HUES64 (cell line): ENCODE results near the gene PPRC1. TPM values are rescaled to one million over a fixed set of nuclear protein-coding genes. Genes with fewer than 3 reads are reported as not detected.
A peak's percentile ranks its signal among the peaks of the same experiment; 100 is the strongest.

Source experiments
- H3K27ac ChIP-seq: 2 replicates; pipeline ENCODE4 v1.7.0; 2013; ENCODE audit warnings: low read depth, low read length, inconsistent platforms
- H3K27me3 ChIP-seq: 2 replicates; pipeline ENCODE4 v1.6.1; 2013; ENCODE audit warnings: mild to moderate bottlenecking, low read length; ENCODE audit not compliant: insufficient read depth
- H3K36me3 ChIP-seq: 2 replicates; pipeline ENCODE4 v1.6.1; 2013; ENCODE audit warnings: mild to moderate bottlenecking, low read length; ENCODE audit not compliant: insufficient read depth
- H3K4me1 ChIP-seq: 2 replicates; pipeline ENCODE4 v1.6.1; 2013; ENCODE audit warnings: mild to moderate bottlenecking, low read length, moderate library complexity; ENCODE audit not compliant: insufficient read depth
- H3K4me3 ChIP-seq: 2 replicates; pipeline ENCODE4 v1.5.1; 2013; ENCODE audit warnings: mild to moderate bottlenecking, low read length, moderate library complexity
- H3K9ac ChIP-seq: 2 replicates; pipeline ENCODE4 v1.6.1; 2013; ENCODE audit warnings: mild to moderate bottlenecking, low read depth, low read length
- H3K9me3 ChIP-seq: 2 replicates; pipeline ENCODE4 v1.6.1; 2013; ENCODE audit warnings: low read depth, low read length; ENCODE audit not compliant: insufficient read depth
- WGBS: fragments of 150-250, 120-280 bp; methylation state at CpG from one replicate; pipeline ENCODE4 v1.1.7; 2013; ENCODE audit warnings: missing lambda C conversion rate; 5-methylcytosine and 5-hydroxymethylcytosine counted together
- polyA plus RNA-seq, 2 experiments: library from polyadenylated mRNA; stranded (reverse); fragments of 50-300 nt; gene quantifications; one replicate each; pipeline ENCODE4 v1.2.3, GENCODE V29; 2013

PPRC1 gene, protein sequence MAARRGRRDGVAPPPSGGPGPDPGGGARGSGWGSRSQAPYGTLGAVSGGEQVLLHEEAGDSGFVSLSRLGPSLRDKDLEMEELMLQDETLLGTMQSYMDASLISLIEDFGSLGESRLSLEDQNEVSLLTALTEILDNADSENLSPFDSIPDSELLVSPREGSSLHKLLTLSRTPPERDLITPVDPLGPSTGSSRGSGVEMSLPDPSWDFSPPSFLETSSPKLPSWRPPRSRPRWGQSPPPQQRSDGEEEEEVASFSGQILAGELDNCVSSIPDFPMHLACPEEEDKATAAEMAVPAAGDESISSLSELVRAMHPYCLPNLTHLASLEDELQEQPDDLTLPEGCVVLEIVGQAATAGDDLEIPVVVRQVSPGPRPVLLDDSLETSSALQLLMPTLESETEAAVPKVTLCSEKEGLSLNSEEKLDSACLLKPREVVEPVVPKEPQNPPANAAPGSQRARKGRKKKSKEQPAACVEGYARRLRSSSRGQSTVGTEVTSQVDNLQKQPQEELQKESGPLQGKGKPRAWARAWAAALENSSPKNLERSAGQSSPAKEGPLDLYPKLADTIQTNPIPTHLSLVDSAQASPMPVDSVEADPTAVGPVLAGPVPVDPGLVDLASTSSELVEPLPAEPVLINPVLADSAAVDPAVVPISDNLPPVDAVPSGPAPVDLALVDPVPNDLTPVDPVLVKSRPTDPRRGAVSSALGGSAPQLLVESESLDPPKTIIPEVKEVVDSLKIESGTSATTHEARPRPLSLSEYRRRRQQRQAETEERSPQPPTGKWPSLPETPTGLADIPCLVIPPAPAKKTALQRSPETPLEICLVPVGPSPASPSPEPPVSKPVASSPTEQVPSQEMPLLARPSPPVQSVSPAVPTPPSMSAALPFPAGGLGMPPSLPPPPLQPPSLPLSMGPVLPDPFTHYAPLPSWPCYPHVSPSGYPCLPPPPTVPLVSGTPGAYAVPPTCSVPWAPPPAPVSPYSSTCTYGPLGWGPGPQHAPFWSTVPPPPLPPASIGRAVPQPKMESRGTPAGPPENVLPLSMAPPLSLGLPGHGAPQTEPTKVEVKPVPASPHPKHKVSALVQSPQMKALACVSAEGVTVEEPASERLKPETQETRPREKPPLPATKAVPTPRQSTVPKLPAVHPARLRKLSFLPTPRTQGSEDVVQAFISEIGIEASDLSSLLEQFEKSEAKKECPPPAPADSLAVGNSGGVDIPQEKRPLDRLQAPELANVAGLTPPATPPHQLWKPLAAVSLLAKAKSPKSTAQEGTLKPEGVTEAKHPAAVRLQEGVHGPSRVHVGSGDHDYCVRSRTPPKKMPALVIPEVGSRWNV (N-terminal part only)
- polyA plus RNA-seq (2013, experiment 1 of 2) = 50.2 TPM
- polyA plus RNA-seq (2013, experiment 2 of 2) = 43.7 TPM

DNA sequence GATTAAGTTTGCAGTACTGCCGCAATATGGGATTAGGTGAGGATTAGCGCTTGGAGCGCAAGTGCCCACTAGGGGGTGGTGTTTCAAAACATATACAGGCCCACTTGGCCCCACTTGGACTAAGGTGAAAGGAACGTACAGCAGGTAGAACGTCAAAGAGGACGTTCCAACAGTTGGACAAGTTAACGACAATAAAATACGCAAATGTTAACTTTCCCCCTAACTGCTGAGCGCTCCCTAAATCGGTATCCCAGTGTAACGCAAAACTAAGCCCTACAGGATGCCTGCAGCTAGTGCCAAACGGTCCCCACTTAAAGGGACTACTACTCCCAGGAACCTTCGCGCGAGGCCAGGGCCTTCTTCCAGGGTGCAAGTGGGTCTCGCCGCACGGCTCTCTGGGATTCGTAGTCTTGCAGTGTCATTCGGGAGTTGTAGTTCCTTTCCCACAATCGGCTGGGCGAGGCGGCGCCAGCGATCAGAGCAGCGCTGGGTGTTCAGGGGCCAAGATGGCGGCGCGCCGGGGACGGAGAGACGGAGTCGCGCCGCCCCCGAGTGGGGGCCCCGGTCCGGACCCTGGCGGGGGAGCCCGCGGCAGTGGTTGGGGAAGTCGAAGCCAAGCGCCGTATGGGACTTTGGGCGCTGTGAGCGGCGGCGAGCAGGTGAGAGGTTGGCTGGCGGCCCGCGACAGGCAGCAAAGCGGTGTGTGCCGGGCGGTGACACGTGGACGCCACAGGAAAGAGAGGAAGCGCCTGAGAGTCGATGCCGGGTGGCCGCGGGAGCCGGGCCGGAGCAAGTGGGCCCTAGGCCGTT is at the start of gene PPRC1:
Gene PPRC1, plus strand, starts transcription at position 478 of the 810 bp plus-strand sequence. Its CDS starts 29 bp downstream, at position 507.
- Histone ChIP-seq H3K36me3 (peaks cover 6% of the 10 kb centered on the region), H3K27ac (peak within 1 kb of the TSS; percentile 87)
- under 1% methylated on average over 64 of the region's 64 CpGs for WGBS

DNA sequence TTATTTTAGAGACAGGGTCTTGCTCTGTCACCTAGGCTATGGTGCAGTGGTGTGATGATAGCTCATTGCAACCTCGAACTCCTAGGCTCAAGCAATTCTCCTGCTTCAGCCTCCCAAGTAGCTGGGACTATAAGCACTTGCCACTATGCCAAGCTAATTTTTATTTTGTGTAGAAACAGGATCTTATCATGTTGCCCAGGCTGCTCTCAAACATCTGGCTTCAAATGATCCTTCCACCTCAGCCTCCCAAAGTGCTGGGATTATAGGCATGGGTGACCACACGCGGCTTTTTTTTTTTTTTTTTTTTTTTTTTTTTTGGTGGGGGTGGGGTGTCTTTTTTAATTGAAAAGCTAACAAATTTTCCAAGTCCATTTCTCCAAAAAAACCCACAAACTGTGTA is 49.3 kb upstream of the PPRC1 start:
- 100% methylated on average over 1 of the region's 3 CpGs for WGBS
- Histone ChIP-seq H3K4me1 (no peaks in the 10 kb centered on the region), H3K4me3 (no peak overlapping the region), H3K9ac (no peak overlapping the region), H3K36me3 (no peaks in the 10 kb centered on the region), H3K27ac (no peak overlapping the region), H3K27me3 (no peaks in the 10 kb centered on the region), H3K9me3 (no peaks in the 10 kb centered on the region)

More for the DNA sequence above, at the start of gene PPRC1:
- Histone ChIP-seq H3K9ac (peak within 1 kb of the TSS; percentile 93), H3K4me3 (peak within 1 kb of the TSS; percentile 96), H3K27me3 (no peaks in the 10 kb centered on the region), H3K9me3 (no peaks in the 10 kb centered on the region), H3K4me1 (peaks cover 19% of the 10 kb centered on the region; the same call in 1 of the 2 replicates)

DNA sequence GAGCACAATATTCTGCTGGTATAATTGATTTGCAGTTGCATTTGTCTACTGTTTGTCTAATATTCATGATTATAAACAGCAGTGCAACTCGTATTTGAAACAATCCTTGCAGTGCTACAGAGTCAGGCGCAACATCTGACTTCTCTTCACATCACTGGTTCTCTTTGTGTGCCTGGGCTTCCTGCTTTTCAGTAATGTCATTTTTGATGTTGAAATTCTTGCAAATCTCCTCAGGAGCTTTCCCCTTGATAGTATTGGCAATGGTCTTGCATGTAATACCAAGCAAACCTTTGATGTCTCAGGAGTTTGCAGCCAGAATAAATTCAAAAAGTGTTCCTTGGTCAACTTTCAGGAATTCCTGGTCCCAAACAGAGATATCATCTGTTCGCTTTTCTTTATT is 47.5 kb upstream of the PPRC1 start:
- Histone ChIP-seq H3K36me3 (no peaks in the 10 kb centered on the region), H3K27ac (no peak overlapping the region), H3K4me3 (no peak overlapping the region), H3K27me3 (no peaks in the 10 kb centered on the region), H3K4me1 (no peaks in the 10 kb centered on the region), H3K9ac (no peak overlapping the region), H3K9me3 (no peaks in the 10 kb centered on the region)
- WGBS = 100% methylated on average over 3 of the region's 3 CpGs

DNA sequence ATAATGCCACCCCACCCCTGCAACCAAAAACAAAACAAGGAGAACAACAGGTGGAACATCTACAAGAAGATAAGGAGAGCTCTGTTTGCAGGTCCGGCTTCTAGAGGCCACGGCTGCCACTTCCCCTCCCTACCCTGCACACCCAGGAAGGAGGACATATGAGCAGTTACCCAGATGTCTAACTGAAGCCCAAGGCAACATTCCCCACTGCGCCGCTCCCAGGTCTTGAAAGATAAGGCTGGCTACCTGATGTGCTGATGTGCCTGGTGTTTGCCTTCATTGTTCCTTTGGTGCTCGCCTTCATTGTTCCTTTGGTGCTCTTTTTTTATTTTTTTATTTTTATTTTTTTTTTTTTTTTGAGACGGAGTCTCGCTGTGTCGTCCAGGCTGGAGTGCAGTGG is 46.6 kb upstream of the PPRC1 start:
- WGBS = 95% methylated on average over 7 of the region's 8 CpGs
- no peaks in the 10 kb centered on the region for H3K4me1 ChIP-seq
- no peaks in the 10 kb centered on the region for H3K9me3 ChIP-seq
- no peaks in the 10 kb centered on the region for H3K36me3 ChIP-seq
- H3K4me3 ChIP-seq = no peak overlapping the region
- no peaks in the 10 kb centered on the region for H3K27me3 ChIP-seq
- no peak overlapping the region for H3K9ac ChIP-seq
- no peak overlapping the region for H3K27ac ChIP-seq

DNA sequence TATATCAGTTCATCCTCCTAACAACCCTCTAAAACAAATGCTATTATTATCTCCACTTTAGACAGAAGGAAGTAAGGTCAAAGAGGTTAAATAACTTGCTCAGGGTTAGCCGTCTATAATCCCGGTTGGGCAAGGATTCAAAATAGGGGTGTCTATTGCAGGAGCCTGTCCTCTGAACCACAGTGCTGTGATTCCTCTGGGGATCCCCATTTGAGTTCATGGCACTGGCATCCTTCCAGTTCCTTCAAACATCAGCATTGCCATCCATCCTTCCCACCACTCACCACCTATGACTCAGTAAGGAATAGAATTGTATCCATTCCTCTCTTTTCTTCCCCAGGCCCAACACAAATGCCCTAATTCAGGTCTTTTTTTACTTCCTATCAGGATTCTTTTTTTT is 42.1 kb upstream of the PPRC1 start:
- Histone ChIP-seq H3K4me3 (no peak overlapping the region), H3K36me3 (no peaks in the 10 kb centered on the region), H3K9me3 (no peaks in the 10 kb centered on the region), H3K4me1 (no peaks in the 10 kb centered on the region), H3K9ac (no peak overlapping the region), H3K27ac (no peak overlapping the region), H3K27me3 (no peaks in the 10 kb centered on the region)
- whole genome bisulfite sequencing = 95% methylated on average over 2 of the region's 2 CpGs

DNA sequence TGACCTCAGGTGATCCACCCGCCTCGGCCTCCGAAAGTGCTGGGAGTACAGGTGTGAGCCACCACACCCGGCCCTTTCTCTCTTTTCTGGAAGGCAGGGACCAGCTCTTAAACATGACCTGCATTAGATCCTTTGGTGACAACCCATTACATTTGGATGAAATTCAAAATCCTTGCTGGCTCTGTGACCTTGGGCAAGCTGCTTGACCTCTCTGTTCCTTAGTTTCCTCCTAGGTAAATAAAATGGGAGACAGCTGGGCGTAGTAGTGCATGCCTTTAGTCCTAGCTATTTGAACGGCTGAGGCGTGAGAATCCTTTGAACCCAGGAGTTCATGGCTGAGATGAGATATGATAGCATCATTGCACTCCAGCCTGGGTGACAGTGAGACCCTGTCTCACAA is 36.4 kb upstream of the PPRC1 start:
- H3K27ac ChIP-seq = no peak overlapping the region
- WGBS = 97% methylated on average over 7 of the region's 7 CpGs
- H3K4me1 ChIP-seq = no peaks in the 10 kb centered on the region
- peaks cover 16% of the 10 kb centered on the region; the same call in 1 of the 2 replicates for H3K36me3 ChIP-seq
- H3K27me3 ChIP-seq = no peaks in the 10 kb centered on the region
- H3K9me3 ChIP-seq = no peaks in the 10 kb centered on the region
- H3K4me3 ChIP-seq = no peak overlapping the region
- H3K9ac ChIP-seq = no peak overlapping the region

DNA sequence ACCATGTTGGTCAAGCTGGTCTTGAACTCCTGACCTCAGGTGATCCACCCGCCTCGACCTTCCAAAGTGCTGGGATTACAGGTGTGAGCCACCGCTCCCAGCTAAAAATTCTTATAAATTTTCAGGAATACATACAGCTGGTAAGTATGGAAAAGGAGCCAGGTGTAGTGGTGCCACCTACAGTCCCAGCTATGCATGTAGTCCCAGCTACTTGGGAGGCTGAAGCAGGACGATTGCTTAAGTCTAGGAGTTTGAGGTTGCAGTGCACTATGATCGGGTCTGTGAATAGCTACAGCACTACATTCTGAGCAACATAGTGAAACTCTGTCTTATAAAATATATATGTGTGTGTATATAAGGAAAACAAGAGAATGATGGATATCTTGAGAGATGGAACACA is 31.7 kb upstream of the PPRC1 start:
- H3K4me3 ChIP-seq = no peak overlapping the region
- 93% methylated on average over 5 of the region's 5 CpGs for WGBS
- no peaks in the 10 kb centered on the region for H3K4me1 ChIP-seq
- no peaks in the 10 kb centered on the region for H3K27me3 ChIP-seq
- no peak overlapping the region for H3K9ac ChIP-seq
- peaks cover 34% of the 10 kb centered on the region for H3K36me3 ChIP-seq
- no peaks in the 10 kb centered on the region for H3K9me3 ChIP-seq
- H3K27ac ChIP-seq = no peak overlapping the region

DNA sequence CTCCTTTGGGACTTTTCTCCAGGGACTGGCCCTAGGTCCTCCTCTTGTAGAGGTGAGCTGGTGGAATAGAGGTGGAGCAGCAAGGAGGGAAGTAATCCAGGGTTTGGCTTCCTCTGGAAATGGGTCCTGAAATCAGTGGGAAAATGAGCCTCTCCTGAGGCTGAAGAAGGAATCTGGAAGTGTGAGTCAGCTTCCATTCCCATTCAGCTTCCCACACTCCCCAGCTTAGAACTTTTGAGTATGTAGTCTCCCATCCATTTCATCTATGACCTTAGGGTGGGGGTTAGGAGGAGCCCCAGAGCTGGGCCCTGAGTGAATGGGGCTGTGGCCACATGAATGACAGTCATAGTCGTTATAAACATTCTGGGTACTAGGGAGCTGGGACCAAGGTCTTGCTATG is 30.4 kb upstream of the PPRC1 start:
- Histone ChIP-seq H3K9me3 (no peaks in the 10 kb centered on the region), H3K27me3 (no peaks in the 10 kb centered on the region), H3K4me3 (no peak overlapping the region), H3K9ac (no peak overlapping the region), H3K36me3 (peaks cover 43% of the 10 kb centered on the region), H3K4me1 (no peaks in the 10 kb centered on the region), H3K27ac (no peak overlapping the region)
- WGBS = 76% methylated on average over 1 of the region's 1 CpG

DNA sequence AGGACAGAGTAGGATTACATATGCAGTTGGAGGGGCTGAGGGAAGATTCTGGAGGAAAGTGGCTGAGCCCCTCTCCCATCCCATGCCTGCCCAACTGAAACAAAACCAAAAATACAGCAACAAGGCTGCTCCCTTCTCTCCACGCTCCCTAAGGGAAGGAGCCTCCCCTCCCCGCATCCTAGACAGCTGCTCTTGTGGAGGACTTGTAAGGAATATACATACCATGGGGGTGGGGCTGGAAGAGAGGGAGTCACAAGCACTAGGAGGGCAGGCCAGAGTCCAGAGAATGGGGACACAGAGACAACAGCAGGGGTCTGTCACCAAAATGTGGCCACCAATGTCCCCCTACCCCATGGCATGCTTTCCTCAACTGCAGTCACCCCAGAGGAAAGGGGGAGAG is 25.8 kb upstream of the PPRC1 start:
- H3K4me3 ChIP-seq = no peak overlapping the region
- H3K9me3 ChIP-seq = no peaks in the 10 kb centered on the region
- no peak overlapping the region for H3K27ac ChIP-seq
- no peaks in the 10 kb centered on the region for H3K27me3 ChIP-seq
- 96% methylated on average over 2 of the region's 2 CpGs for WGBS
- peaks cover 74% of the 10 kb centered on the region for H3K36me3 ChIP-seq
- H3K9ac ChIP-seq = no peak overlapping the region
- no peaks in the 10 kb centered on the region for H3K4me1 ChIP-seq
